Measurements from ENCODE around the gene ATG3.
"Not testable (repeated sequence)": the region's sequence is repeated elsewhere in the genome, so short reads cannot be mapped to it uniquely, and the experiment has no call there.

The ATG3 gene

DNA sequence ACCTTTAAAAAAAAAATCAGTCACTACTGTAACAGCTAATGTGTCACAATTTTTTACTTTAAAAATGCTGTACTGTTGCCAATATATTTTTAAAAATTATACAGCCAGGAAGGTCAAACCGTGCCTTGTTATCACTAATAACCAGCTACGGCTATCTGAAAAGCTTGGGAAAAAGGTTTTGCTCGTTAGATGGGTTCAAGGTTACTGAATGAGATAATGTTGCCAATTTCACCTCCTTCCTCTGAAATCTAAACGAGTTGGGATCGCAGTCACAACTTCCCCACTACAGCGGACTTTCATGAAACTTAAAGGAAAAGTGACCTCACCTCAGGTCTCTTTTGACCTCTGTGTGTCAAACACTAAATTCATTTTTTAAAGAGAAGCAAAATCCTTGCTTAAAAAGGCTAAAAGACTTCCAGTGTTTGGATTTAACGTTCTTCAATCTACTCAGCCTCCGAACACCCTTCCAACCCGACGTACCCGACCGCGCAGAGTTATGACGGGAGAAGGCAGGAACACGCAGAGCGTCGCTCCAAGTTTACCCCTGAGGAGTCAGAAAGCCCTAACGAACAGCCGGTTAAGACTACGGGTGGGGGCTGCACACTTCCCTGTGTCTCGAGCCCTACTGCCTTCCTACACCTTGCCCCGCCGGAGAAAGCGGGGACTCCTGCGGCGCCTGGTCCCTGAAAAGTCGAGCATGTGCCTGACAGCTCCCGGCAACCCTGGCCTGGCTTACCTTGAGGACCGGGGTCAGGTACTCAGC lies 860 bp downstream of the ATG3 start:
- peak; percentile 49 to 57 for DNase-seq (ENCODE audit: low read depth in 2 of 2)

GRCh38 chr3:112560307-112560706 lies 1.5 kb downstream of the ATG3 start:
- DNase-seq (ENCODE audit: low read depth in 2 of 2): no peak

DNA sequence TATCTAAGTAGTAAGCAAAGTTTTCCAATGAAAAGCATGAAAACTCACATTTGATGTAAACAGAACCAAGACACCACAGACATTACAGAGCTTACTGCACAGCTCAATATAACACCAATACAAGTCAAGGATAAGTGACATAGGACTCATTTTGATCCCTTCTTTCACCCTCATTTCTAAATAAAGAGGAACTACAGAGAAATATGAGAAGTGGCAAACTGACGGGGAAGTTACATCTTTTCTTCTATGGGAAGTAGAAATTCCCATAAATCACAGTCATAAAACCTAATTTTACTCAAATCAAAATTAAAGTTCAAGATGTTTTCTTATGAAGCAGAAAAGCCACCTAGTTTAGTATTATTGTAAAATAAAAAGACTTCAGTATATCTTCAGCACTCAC lies 3.8 kb downstream of the ATG3 start:
- DNase-seq (ENCODE audit: low read depth in 2 of 2): no peak

DNA sequence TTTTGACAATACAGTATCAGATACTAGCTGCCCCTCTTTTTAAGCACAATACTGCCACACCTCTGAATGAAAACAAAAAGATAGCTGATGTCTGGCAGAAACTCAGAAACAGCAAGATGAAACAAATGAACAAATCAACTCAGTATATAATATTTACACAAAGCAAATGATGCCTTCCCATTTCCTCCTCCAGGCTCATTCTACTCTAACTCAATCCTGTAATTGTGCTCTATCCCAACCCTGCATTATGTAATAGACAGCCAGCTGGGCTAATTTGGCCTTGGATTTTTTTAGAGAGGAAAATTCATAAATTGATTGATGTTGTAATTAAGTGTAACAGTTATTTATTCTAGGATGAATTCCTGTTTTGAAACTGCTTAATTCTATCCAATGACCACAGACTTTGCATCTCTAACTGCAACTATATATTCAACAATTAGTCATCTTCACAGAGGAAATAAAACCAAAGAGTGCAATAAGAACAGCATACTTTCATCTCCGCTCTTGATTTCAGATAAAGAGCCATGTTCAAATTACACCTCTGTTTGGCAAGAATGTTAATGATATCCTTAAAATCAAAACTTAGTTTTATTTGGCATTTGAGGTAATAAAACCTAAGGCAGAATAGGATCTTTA lies 6.1 kb downstream of the ATG3 start:
- no peak for DNase-seq (ENCODE audit: low read depth in 2 of 2)

GRCh38 chr3:112550859-112551258 lies 10.9 kb downstream of the ATG3 start:
- DNase-seq (ENCODE audit: low read depth in 2 of 2): no peak

DNA sequence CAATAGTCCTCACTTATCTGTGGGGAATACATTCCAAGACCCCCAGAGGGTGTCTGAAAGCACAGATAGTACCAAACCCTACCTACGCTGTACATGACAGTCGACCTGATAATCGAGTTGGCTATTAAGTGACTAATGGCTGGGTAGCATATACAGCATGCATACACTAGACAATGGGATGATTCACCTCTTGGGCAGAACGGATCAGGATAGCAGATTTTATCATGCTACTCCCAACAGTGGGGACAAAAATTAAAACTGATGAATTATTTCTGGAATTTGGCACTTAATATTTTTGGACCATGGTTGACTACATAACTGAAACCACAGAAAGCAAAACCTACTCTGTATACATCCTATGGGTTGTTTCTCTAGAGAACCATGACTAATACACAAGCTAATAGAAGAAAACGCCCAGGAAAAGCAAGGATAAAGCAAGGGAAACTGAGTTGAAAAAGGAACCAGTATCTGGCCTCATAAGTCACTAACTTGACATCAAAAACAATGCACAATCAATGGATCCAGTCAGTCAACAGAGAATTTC lies 15.5 kb downstream of the ATG3 start:
- no peak for DNase-seq (ENCODE audit: low read depth in 2 of 2)

DNA sequence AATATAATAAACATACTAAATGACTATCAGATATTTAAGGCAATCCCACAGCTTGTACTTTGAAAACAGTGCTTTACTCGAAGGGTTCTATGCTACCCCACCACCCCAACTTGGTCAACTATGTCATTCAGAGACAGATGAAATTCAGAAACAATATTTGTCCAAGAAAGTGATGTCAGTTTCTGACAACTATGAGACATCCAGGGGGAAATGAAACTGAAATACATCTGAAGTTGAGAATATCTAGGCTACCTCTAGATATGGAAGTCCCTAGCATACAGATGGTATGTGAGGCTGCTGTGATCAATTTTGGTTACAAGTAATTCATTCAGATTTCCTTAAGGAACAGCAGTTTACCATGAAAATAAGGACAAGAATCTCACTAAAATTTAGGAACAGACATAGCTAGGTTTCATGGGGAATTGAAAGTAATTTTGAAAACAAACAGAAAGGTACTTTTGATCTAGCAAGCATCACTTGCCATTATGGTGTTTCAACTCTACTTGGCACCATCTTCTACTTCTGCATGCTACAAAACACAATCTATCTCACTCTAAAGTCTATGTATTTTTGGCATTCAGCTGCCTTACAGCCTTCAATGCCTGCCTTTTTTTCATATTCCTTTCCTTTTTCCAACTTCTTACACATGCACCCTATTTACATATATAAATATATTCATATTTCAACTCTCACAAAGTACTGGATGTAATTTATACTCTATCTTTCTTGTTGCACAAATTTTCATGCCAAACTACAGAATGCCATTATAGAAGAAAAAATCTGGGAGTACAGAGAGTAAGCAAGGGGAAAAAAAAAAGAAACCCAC lies 21.7 kb downstream of the ATG3 start:
- no peak for DNase-seq (ENCODE audit: low read depth in 2 of 2)

- peak in 1 of 2 experiments; percentile 3 for DNase-seq (ENCODE audit: low read depth in 2 of 2)
These were observed 30.4 kb downstream of the ATG3 start for GRCh38 chr3:112531358-112531781.

DNA sequence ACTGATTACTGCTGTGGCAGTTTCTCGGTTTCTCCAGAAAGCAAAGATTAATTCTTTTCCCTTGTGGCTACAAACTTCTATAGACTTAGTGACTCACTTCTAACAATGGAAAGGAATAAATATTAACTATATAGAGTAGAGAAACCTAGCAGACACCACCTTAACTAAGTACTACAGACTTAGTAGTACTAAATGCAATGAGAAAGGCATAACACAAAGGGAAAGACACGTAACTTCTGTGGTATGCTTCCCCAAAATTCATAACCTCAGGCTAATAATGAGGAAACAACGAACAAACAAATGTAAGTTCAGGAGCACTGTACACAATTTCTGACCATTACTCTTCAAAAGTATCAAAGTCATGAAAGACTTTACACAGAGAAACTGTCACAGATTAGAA lies 31.2 kb downstream of the ATG3 start:
- DNase-seq (ENCODE audit: low read depth in 2 of 2): no peak

- not testable (repeated sequence) for DNase-seq (ENCODE audit: low read depth in 2 of 2)
These were observed 37.6 kb downstream of the ATG3 start for GRCh38 chr3:112524127-112524526.

DNA sequence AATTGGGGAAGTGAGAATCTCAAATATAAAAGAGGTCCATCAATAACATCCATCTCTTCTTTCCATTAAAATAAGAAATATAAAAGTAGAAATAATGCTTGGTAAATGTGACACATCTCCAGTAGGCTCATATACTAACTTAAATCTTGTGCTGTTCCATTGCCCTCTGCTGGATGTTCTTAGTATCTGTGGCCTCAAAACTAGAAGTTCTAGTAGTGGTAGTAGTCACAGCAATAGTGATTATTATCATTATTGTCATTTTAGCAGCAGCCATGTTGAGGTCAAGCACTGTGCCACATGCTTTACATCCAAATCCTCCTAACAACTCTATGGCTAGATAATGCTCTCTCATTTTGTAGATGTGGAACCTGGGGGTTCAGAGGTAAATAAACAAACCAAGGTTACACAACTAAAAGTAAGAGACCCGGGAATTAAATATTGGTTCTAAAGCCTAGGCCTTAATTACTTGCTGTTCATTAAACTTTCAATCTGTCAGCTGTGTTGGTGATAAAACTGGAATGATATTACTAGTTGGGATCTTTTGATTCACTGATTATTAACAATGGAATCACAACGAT lies 42.2 kb downstream of the ATG3 start:
- DNase-seq (ENCODE audit: low read depth in 2 of 2): peak; percentile 18 to 29

DNA sequence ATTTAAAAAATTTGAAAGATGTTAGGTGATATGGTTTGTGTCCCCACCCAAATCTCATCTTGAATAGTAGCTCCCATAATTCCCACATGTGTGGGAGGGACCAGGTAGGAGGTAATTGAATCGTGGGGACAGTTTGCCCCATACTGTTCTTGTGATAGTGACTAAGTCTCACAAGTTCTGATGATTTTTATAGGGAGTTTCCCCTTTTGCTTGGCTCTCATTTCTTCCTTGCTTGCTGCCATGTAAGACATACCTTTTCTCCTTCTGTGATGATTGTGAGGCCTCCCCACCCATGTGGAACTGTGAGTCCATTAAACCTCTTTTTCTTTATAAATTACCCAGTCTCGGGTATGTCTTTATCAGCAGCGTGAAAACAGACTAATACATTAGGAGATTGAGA lies 42.8 kb downstream of the ATG3 start:
- not testable (repeated sequence) for DNase-seq (ENCODE audit: low read depth in 2 of 2)

DNA sequence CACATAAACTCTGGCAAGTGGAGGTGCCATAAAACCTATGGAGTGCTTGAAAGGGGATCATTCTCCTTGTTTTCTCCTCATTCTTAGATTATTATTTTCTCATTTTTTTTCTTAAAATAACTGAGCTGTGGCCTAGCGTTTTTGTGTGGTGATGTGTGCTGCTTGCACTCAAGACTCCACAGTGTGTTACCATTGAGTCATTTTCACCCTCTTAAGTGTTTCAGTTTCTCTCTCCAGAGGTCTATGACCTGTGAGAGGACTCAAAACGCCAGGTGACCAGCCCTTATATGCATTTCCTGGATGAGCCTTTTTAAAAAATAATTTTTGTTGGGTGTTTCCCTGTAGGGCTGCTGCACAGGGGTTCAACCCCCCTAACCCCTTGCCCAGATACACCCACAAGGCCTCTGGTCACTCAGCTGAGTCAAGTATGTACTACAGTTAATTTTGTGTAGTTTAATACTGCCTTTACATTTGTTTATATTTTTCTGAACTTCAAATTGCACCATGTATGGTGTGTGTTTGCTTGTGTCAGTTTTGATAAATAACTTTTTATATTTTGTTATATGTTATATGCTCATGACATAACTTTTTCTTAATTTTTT lies 47.1 kb downstream of the ATG3 start:
- no peak for DNase-seq (ENCODE audit: low read depth in 2 of 2)

GRCh38 chr3:112512320-112512719 lies 49.4 kb downstream of the ATG3 start:
- DNase-seq (ENCODE audit: low read depth in 2 of 2): no peak

DNA sequence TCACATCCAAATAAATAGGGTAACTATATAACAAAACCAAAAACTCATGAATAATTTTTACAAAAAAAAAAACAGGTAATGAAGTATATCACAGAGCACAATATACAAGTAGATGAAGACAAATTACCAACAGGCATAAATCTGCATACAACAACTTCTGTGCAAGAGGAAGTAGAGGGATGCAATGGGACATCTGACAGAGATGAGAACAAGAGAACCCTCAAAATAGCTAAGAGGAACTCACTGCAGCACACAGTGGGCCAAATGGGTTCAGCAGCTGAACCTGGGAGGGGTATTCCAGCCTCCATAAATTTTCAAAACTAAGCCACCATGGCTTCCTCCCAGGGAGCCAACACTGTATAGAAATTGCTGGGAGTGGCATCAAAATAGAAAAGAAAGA lies 52.9 kb downstream of the ATG3 start:
- no peak for DNase-seq (ENCODE audit: low read depth in 2 of 2)

GRCh38 chr3:112508261-112508660 lies 53.5 kb downstream of the ATG3 start:
- DNase-seq (ENCODE audit: low read depth in 2 of 2): no peak

DNA sequence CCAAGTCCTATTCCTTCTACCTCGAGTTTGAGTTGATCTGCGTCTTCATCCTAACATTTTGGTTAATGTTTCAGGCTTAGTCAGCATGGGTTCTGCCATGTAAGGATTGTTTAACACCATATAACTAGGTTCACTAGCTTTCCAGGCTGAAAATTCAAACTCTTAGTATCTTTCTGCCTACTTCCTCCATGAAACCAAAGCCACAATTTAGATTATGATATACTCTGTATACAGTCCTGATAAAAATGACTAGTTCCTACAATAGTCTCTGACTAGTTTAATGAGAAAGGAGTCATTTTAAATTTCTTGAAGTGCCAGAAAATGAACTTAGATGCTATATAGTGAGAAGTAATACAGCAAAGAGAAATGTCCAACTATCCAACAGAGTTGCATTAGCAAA lies 55.9 kb downstream of the ATG3 start:
- DNase-seq (ENCODE audit: low read depth in 2 of 2): no peak

DNA sequence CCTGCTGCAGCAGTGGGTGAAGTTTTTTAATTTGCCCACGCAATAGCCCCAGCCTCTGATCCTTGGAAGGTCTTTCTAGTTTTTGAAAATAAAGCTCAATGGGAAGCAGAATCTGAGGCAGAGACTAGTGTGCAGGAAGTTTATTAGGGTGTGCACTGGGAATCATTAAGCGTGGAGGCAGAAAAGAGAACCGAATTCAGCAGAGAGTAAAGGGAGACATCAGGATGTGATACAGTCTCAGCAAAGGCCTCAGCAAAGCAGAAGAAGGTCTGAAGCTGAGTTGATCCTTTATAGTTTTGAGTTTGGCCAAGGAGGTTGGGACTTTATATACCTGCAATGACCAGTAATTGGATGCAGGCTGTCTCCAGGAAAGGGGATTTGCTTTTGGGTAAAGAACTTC lies 57.6 kb downstream of the ATG3 start:
- DNase-seq (ENCODE audit: low read depth in 2 of 2): no peak

DNA sequence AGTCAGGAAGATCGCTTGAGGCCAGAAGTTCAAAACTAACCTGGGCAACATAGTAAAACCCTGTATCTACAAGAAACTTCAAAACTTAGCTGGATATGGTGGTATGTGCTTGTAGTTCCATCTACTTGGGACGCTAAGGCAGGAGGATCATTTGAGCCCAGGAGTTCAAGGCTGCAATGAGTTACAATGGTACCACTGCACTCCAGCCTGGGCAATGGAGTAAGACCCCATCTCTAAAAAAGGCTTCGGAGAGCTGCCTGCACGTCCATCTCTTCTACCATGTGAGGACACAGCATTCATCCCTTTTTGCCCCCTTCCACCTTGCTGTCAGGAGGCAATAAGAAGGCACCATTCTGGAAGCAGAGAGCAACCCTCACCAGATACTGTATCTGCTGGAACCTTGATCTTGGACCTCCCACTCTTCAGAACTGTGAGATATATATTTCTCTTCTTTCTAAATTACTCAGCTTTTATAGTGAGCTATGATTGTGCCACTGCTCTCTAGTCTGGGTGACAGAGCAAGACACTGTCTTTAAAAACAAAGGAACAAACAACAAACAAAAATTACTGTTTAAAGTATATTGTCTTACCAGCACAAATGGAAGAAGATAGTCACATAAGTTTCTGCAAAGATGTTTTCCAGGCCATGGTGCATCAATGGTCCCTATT lies 58.3 kb downstream of the ATG3 start:
- DNase-seq (ENCODE audit: low read depth in 2 of 2): no peak

- no peak for DNase-seq (ENCODE audit: low read depth in 2 of 2)
These were observed 61.1 kb downstream of the ATG3 start for GRCh38 chr3:112500621-112501020.
